ENCODE data around the gene CCR6.

Gene CCR6

DNA sequence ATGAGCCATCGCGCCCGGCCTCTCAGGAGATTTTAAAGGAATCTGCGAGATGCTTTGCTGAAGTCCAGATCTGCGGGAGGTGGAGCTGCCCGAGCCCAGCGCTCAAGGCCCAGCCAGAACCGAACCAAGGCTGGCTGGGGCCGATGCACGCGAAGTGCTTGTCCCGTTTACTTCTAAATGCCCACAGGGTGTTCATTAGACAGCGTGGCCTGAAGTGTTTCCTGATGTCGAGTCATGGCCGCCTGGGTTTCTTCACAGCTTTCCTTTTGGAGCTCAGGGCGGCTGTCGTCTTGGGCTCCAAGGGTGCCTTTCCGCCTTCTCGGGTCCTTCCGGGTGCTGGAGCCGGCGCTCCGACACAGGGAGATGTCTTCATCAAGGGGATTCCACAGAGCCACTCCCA is 25.1 kb upstream of the CCR6 start:
- in situ Hi-C loops (cut with HindIII; ENCODE audit: low sequenced_read_pairs) = no loop called here

DNA sequence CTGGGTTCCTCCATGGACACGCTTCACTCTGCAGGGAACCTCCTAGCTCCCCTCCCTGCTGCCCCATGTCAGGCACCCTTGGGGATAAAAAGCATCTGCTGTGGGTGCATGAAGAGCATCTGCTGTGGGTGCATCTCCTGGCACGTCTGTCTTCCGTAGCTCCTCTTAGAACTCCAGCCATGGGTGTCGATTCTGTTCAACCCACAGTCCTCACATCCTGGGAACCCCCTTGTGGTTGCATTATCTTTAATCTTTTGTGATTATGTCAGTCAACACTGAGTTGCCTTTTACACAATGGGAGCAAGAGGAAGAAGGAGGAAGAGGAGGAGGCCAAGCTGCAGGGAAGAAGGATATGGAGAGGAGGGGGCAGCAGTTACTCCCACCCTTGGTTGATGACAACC is 24.1 kb upstream of the CCR6 start:
- in situ Hi-C loops (cut with HindIII; ENCODE audit: low sequenced_read_pairs) = no loop called here

GRCh38 chr6:167099707-167100106 is 23.2 kb upstream of the CCR6 start:
- in situ Hi-C loops (cut with HindIII; ENCODE audit: low sequenced_read_pairs) = no loop called here

DNA sequence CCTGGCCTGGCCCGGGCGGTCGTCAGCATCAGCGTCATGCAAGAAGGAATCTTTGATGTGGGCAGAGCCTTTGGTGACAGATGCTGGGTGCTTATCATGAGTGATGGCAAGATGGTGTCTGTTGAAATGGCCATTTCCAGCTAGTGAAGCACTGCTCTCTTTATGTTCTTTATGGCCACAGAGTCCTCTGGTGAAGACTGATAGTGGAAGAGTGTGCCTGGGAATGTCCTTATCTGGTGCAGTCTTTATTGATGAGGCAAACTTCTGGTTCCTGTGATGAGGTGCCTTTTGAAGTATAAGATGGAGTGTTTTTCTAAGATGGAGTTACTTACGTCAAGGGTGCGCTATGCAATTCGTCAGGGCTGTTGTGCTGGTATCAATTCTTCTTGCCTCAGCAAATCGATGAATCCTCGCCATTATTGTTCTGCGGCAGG is 22.6 kb upstream of the CCR6 start:
- in situ Hi-C loops (cut with HindIII; ENCODE audit: low sequenced_read_pairs) = no loop called here

GRCh38 chr6:167102318-167102717 is 20.6 kb upstream of the CCR6 start:
- in situ Hi-C loops (cut with HindIII; ENCODE audit: low sequenced_read_pairs) = no loop called here

DNA sequence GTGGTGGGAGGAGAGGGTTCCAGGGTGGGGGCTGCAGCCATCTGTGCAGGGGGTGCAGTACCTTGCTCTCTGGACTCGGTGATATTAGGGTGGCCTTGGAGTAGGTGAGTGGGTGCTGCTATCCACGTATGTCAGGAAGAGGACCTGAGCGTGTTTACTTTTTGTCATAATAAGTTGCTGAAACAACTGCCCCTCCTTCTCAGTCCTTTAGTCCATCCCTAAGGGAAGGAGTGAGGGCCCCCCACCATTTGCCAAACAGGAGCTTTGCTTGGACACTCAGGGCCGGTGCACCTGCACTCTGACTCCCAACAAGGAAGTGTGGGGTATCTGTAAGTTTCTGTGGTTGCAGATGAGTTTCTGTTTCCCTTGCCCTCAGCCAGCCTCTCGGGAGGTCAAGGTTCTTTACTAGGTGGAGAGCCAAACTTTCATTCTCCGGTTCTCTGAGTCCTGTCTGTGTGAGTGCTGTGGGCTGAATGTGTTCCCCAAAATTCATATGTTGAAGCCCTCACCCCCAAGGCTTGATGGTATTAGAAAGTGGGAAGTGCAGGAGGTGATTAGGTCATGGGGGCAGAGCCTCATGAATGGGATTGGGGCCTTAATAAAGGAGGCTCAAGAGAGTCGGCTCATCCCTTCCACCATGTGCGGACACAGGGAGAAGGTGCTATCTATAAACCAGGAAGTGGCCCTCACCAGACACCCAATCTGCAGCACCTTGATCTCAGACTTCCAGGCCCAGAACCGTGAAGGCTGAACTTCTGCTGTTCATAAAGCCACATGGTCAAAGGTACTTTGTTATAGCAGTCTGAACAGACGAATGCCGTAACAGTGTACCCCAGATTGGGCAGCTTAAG is 19.6 kb upstream of the CCR6 start:
- in situ Hi-C loops (cut with HindIII; ENCODE audit: low sequenced_read_pairs) = no loop called here

GRCh38 chr6:167104388-167104787 is 18.5 kb upstream of the CCR6 start:
- in situ Hi-C loops (cut with HindIII; ENCODE audit: low sequenced_read_pairs) = no loop called here

DNA sequence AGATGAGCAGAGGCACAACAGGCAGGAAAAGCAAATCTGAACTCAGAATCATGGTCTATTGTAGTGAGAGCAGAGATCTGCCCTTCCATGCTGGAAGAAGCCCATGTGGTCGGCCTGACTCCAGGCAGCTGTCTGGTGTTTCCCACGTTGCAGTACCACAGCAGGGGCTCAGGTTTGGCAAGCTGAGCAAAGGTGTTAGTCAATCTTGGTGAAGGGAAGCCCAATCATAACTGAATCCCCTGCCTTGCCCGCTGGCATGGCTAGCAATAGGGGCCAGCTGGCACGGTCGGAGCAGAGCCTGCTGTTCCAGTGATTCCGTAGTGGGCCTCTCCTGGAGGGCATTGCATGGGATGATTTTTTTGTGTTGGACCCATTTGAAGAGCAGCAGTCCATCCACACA is 17.8 kb upstream of the CCR6 start:
- in situ Hi-C loops (cut with HindIII; ENCODE audit: low sequenced_read_pairs) = no loop called here

GRCh38 chr6:167106406-167106805 is 16.5 kb upstream of the CCR6 start:
- in situ Hi-C loops (cut with HindIII; ENCODE audit: low sequenced_read_pairs) = no loop called here

DNA sequence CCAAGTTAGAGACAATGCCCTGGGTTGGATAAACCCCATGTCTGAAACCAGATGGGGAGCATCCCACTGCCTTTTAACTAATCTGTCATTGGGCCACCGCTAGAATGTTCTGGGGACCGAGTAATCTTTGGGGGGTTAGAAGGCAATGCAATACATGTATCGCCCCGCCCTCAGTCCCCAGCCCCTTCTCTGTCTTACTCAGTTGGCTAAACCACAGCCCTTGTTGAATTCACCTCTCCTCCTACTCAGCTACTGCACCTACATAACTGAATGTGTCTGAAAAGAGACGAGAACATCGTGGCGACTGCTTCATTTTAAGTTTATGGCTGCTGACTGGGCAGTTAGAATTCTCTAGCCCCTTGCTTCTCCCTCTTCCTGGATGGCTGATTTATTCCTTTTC is 15.1 kb upstream of the CCR6 start:
- in situ Hi-C loops (cut with HindIII; ENCODE audit: low sequenced_read_pairs) = no loop called here

- in situ Hi-C loops (cut with HindIII; ENCODE audit: low sequenced_read_pairs) = no loop called here
Observed at GRCh38 chr6:167108278-167108677, 14.6 kb upstream of the CCR6 start.

DNA sequence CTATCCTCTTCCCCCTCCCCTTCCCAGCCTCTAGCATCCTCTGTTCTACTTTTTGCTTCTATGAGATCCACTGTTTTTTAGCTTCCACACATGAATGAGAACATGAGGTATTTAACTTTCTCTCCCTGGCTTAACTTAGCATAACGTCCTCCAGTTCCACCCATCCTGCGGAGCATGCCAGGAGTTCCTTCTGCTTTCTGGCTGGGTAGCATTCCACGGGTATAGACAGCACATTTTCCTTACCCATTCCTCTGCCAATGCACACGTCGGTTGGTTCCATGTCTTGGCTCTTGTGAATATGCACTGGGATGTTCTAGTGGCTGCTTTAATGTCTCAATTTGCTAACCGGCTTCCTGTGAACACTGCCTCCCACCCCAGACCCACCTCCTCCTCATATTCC is 13.2 kb upstream of the CCR6 start:
- in situ Hi-C loops (cut with HindIII; ENCODE audit: low sequenced_read_pairs) = no loop called here

DNA sequence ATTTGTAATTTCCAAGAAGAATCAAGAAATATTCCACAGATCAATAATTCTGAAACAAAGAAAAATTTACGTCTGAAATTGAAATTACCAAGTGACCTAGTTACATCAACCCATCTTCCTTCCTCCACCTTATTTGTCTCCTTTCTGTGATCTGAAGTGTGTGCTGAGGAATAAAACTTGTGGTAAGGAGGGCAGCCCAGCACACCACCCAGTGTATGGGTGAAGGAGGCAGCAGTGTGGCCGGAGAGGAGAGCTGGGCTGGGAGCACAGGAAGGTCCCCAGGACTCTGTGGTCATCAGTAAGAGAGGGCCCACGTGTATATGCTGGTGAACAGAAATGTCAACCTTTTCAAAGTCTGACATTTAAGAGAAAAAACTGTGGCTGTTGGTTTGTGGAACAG is 11.3 kb upstream of the CCR6 start:
- in situ Hi-C loops (cut with HindIII; ENCODE audit: low sequenced_read_pairs) = no loop called here

DNA sequence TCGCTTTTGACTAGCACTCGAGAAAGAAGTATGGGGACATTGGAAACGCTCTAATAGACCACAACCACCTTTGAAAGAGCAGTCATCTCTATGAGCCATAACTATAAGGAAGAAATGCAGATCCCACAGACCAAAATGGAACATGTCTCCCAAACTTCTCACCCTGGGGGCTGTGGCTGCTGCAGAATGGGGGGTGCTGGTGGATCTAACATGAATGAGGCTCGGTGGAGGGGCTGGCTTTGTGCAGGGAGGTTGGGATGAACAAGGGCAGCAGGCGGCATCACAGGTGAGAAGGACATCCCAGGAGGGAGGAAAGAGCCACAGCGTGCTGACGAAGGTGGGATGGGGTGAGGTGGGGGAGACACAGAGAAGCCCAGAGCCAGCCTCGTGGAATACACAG is 10.5 kb upstream of the CCR6 start:
- in situ Hi-C loops (cut with HindIII; ENCODE audit: low sequenced_read_pairs) = no loop called here

GRCh38 chr6:167113047-167113754 is 9.7 kb upstream of the CCR6 start:
- in situ Hi-C loops (cut with HindIII; ENCODE audit: low sequenced_read_pairs) = no loop called here

- in situ Hi-C loops (cut with HindIII; ENCODE audit: low sequenced_read_pairs) = no loop called here
Observed at GRCh38 chr6:167113935-167114910, 8.7 kb upstream of the CCR6 start.

DNA sequence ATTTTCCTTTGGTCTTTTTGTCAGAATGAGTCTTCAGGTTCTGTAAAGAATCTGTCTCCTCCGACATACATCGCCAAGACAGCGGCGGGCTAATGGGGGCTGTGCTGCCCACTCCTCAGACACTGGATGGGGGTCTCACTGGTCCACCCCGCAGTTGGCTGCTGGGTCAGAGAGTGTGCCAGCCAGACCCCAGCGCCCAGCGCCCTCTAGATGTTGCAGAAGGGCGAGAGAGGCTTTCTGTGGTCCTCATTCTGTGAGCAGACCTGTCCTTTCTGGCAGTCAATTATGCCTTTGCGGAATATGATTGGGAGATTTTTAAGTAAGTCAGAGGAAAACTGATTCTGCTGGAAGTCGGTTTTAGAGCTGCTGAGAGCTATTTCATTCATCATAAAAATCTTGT is 7.8 kb upstream of the CCR6 start:
- in situ Hi-C loops (cut with HindIII; ENCODE audit: low sequenced_read_pairs) = no loop called here

GRCh38 chr6:167116109-167116837 is 6.6 kb upstream of the CCR6 start:
- in situ Hi-C loops (cut with HindIII; ENCODE audit: low sequenced_read_pairs) = no loop called here

DNA sequence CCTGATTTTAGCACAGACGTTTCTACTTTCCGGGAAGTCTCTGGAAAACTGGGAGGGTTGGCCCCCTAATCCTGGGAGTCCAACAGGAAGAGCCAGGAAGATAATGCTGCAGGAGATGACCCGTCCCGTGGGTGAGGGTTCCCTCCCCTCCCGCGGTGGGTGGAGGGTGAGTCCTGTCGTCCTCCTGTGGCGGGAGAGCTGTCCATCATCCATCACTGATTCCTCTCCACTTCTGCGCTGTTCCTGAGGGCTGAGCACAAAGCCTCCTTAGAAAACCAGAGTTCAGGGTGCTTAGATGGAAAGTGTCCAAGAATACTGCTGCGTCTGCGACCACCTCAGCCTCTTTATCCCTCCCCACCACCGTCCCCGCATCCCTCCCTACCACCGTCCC is 6.1 kb upstream of the CCR6 start:
- in situ Hi-C loops (cut with HindIII; ENCODE audit: low sequenced_read_pairs) = no loop called here

- in situ Hi-C loops (cut with HindIII; ENCODE audit: low sequenced_read_pairs) = no loop called here
Observed at GRCh38 chr6:167118006-167118405, 4.9 kb upstream of the CCR6 start.

DNA sequence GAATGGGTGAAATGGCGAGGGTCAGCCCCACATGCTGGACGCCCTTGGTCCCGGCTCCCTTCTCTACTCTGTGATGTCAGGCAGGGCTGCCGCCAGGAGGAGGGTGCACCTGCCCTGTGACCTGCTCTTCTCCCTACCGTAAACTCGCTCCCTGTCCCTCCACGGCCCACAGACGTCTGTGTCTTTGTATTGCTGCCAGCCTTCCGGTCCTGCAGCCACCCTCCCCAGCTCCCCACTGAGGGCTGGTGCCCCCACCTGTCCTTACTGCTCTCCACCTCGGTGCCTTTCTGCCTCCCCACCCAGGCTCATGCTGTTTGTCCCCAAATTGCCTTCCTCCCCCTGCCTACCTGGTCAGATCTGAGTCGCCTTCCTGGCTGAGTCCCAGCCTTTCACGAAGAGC is 4.1 kb upstream of the CCR6 start:
- in situ Hi-C loops (cut with HindIII; ENCODE audit: low sequenced_read_pairs) = no loop called here

Data from endothelial cell of hepatic sinusoid (primary cell).